Naive B cell (primary cell): Measurements from ENCODE around the gene SYT14. TPM values are rescaled to one million over a fixed set of nuclear protein-coding genes. Genes with fewer than 3 reads are reported as not detected.
A peak's percentile ranks its signal among the peaks of the same experiment; 100 is the strongest.
"Not testable (repeated sequence)": the region's sequence is repeated elsewhere in the genome, so short reads cannot be mapped to it uniquely, and the experiment has no call there.

ENCODE experiments used
- ATAC-seq, 2 donors: fragments of 150-1000 bp; cut with Tn5 transposase; 2 replicates each; pipeline ENCODE4 v1.10.0; 2021; ENCODE audit warnings: low read depth in 2 of 2, mild to moderate bottlenecking in 2 of 2, moderate library complexity in 2 of 2
- DNase-seq: peaks from one replicate; pipeline ENCODE4 v3.0.0; 2022
- H3K27ac Mint-ChIP-seq, 6 donors: one replicate each; pipeline ENCODE4 v1.8.0; 2020 to 2022; ENCODE audit warnings: mild to moderate bottlenecking in 6 of 6, mixed read lengths in 6 of 6, moderate library complexity in 5 of 6, inconsistent platforms in 2 of 6
- H3K27me3 Mint-ChIP-seq, 3 donors: one replicate each; pipeline ENCODE4 v1.8.0; 2021 to 2022; ENCODE audit warnings: mixed read lengths in 3 of 3, mild to moderate bottlenecking in 1 of 3
- H3K36me3 Mint-ChIP-seq, 2 donors: one replicate each; pipeline ENCODE4 v1.8.0; 2020 to 2022; ENCODE audit warnings: mixed read lengths in 2 of 2, inconsistent platforms in 1 of 2, mild to moderate bottlenecking in 1 of 2
- H3K4me1 Mint-ChIP-seq, 3 donors: one replicate each; pipeline ENCODE4 v1.8.0; 2020 to 2022; ENCODE audit warnings: mixed read lengths in 3 of 3, inconsistent platforms in 1 of 3, mild to moderate bottlenecking in 1 of 3, moderate library complexity in 1 of 3
- H3K4me3 Mint-ChIP-seq, 8 donors: one replicate each; pipeline ENCODE4 v1.8.0; 2020 to 2022; ENCODE audit warnings: mild to moderate bottlenecking in 8 of 8, mixed read lengths in 8 of 8, moderate library complexity in 8 of 8, inconsistent platforms in 2 of 8
- H3K9me3 Mint-ChIP-seq, 7 donors: one replicate each; pipeline ENCODE4 v1.8.0; 2020 to 2022; ENCODE audit warnings: mixed read lengths in 7 of 7, mild to moderate bottlenecking in 5 of 7, inconsistent platforms in 2 of 7, moderate library complexity in 1 of 7
- polyA plus RNA-seq, 6 donors: library from polyadenylated mRNA; unstranded; fragments of 300-500 nt; fragmentation: Illumina TruSeq; gene quantifications; one replicate each; pipeline ENCODE4 v1.2.3, GENCODE V29; 2021; ENCODE audit warnings: low read depth in 6 of 6

SYT14 gene
- polyA plus RNA-seq, 6 donors from 2014 or later = not detected

- H3K27ac Mint-ChIP-seq = no peak overlapping the region
- no peaks in the 10 kb centered on the region for H3K4me1 Mint-ChIP-seq
- no peak for ATAC-seq
- no peaks in the 10 kb centered on the region for H3K36me3 Mint-ChIP-seq
- DNase-seq = no peak
- H3K9me3 Mint-ChIP-seq = peaks cover 0 to 1% (median 0%) of the 10 kb centered on the region in 7 donors
- peaks cover 9 to 16% (median 9%) of the 10 kb centered on the region in 3 donors for H3K27me3 Mint-ChIP-seq
- H3K4me3 Mint-ChIP-seq = no peak overlapping the region
These were observed 232.2 kb downstream of the SYT14 start for GRCh38 chr1:210170220-210170619.

GRCh38 chr1:210174133-210174532 lies 236.1 kb downstream of the SYT14 start:
- Mint-ChIP-seq H3K36me3 (no peaks in the 10 kb centered on the region), H3K4me1 (no peaks in the 10 kb centered on the region), H3K4me3 (no peak overlapping the region), H3K27ac (no peak overlapping the region), H3K9me3 (no peaks in the 10 kb centered on the region), H3K27me3 (peaks cover 6 to 20% (median 20%) of the 10 kb centered on the region in 3 donors)
- no peak for DNase-seq
- ATAC-seq = no peak

- ATAC-seq = no peak
- H3K27ac Mint-ChIP-seq = no peak overlapping the region
- peaks cover 0 to 4% (median 0%) of the 10 kb centered on the region in 7 donors for H3K9me3 Mint-ChIP-seq
- no peak for DNase-seq
- H3K4me3 Mint-ChIP-seq = no peak overlapping the region
- no peaks in the 10 kb centered on the region for H3K36me3 Mint-ChIP-seq
- no peaks in the 10 kb centered on the region for H3K4me1 Mint-ChIP-seq
- H3K27me3 Mint-ChIP-seq = peaks cover 9 to 21% (median 11%) of the 10 kb centered on the region in 3 donors
These were observed 247.0 kb downstream of the SYT14 start for GRCh38 chr1:210185063-210185462.

GRCh38 chr1:210187849-210188606 lies 250.0 kb downstream of the SYT14 start:
- not testable (repeated sequence) for H3K27me3 Mint-ChIP-seq, H3K27ac Mint-ChIP-seq, ATAC-seq, H3K9me3 Mint-ChIP-seq, DNase-seq, H3K4me3 Mint-ChIP-seq, H3K4me1 Mint-ChIP-seq, H3K36me3 Mint-ChIP-seq

GRCh38 chr1:210189426-210189825 lies 251.4 kb downstream of the SYT14 start:
- no peak for DNase-seq
- Mint-ChIP-seq H3K27me3 (peaks cover 0 to 5% (median 0%) of the 10 kb centered on the region in 3 donors), H3K36me3 (no peaks in the 10 kb centered on the region), H3K9me3 (peaks cover 0 to 4% (median 0%) of the 10 kb centered on the region in 7 donors), H3K4me3 (no peak overlapping the region), H3K27ac (no peak overlapping the region), H3K4me1 (no peaks in the 10 kb centered on the region)
- ATAC-seq = no peak

- DNase-seq = no peak
- Mint-ChIP-seq H3K9me3 (peaks cover 0 to 10% (median 5%) of the 10 kb centered on the region in 7 donors), H3K4me3 (no peak overlapping the region), H3K27ac (peak overlapping the region in 1 of 6 donors; percentile 71), H3K4me1 (no peaks in the 10 kb centered on the region), H3K27me3 (peaks cover 1 to 4% (median 3%) of the 10 kb centered on the region in 3 donors), H3K36me3 (peaks cover 0 to 5% of the 10 kb centered on the region in 2 donors)
- no peak for ATAC-seq
These were observed 257.7 kb downstream of the SYT14 start for GRCh38 chr1:210195635-210196160.

GRCh38 chr1:210196266-210196665 lies 258.2 kb downstream of the SYT14 start:
- ATAC-seq, H3K4me3 Mint-ChIP-seq, DNase-seq, H3K4me1 Mint-ChIP-seq, H3K36me3 Mint-ChIP-seq, H3K9me3 Mint-ChIP-seq: not testable (repeated sequence)
- Mint-ChIP-seq H3K27me3 (peaks cover 4 to 10% (median 5%) of the 10 kb centered on the region in 3 donors), H3K27ac (peak overlapping the region in 1 of 6 donors; percentile 7)

- DNase-seq (no peak), ATAC-seq (no peak)
- H3K4me3 Mint-ChIP-seq = no peak overlapping the region
- no peak overlapping the region for H3K27ac Mint-ChIP-seq
- peaks cover 0 to 10% (median 5%) of the 10 kb centered on the region in 7 donors for H3K9me3 Mint-ChIP-seq
- H3K36me3 Mint-ChIP-seq = peaks cover 0 to 5% of the 10 kb centered on the region in 2 donors
- peaks cover 9 to 14% (median 10%) of the 10 kb centered on the region in 3 donors for H3K27me3 Mint-ChIP-seq
- H3K4me1 Mint-ChIP-seq = no peaks in the 10 kb centered on the region
These were observed 260.8 kb downstream of the SYT14 start for GRCh38 chr1:210198840-210199239.

- peaks cover 0 to 5% of the 10 kb centered on the region in 2 donors for H3K36me3 Mint-ChIP-seq
- H3K27ac Mint-ChIP-seq = no peak overlapping the region
- H3K4me1 Mint-ChIP-seq = no peaks in the 10 kb centered on the region
- H3K4me3 Mint-ChIP-seq = no peak overlapping the region
- no peak for ATAC-seq
- peaks cover 9 to 16% (median 16%) of the 10 kb centered on the region in 3 donors for H3K27me3 Mint-ChIP-seq
- no peak for DNase-seq
- H3K9me3 Mint-ChIP-seq = peaks cover 0 to 10% (median 5%) of the 10 kb centered on the region in 7 donors
These were observed 262.2 kb downstream of the SYT14 start for GRCh38 chr1:210200124-210200736.

- no peak overlapping the region for H3K27ac Mint-ChIP-seq
- H3K9me3 Mint-ChIP-seq = peaks cover 0 to 13% (median 2%) of the 10 kb centered on the region in 7 donors
- ATAC-seq (no peak), DNase-seq (no peak)
- H3K36me3 Mint-ChIP-seq = no peaks in the 10 kb centered on the region
- H3K27me3 Mint-ChIP-seq = peaks cover 12 to 25% (median 25%) of the 10 kb centered on the region in 3 donors
- H3K4me3 Mint-ChIP-seq = no peak overlapping the region
- peaks cover 0 to 3% (median 0%) of the 10 kb centered on the region in 3 donors for H3K4me1 Mint-ChIP-seq
These were observed 263.7 kb downstream of the SYT14 start for GRCh38 chr1:210201681-210202080.

GRCh38 chr1:210207597-210208450 lies 269.8 kb downstream of the SYT14 start:
- H3K36me3 Mint-ChIP-seq = no peaks in the 10 kb centered on the region
- H3K4me1 Mint-ChIP-seq = peaks cover 0 to 3% (median 0%) of the 10 kb centered on the region in 3 donors
- peaks cover 19 to 34% (median 29%) of the 10 kb centered on the region in 3 donors for H3K27me3 Mint-ChIP-seq
- no peak for DNase-seq
- H3K9me3 Mint-ChIP-seq = peaks cover 2 to 7% (median 4%) of the 10 kb centered on the region in 7 donors
- no peak overlapping the region for H3K4me3 Mint-ChIP-seq
- no peak overlapping the region for H3K27ac Mint-ChIP-seq
- no peak for ATAC-seq

- ATAC-seq (no peak), DNase-seq (no peak)
- Mint-ChIP-seq H3K9me3 (peaks cover 0 to 6% (median 2%) of the 10 kb centered on the region in 7 donors), H3K36me3 (no peaks in the 10 kb centered on the region), H3K4me1 (no peaks in the 10 kb centered on the region), H3K4me3 (no peak overlapping the region), H3K27ac (no peak overlapping the region), H3K27me3 (peaks cover 26 to 33% (median 28%) of the 10 kb centered on the region in 3 donors)
These were observed 275.3 kb downstream of the SYT14 start for GRCh38 chr1:210213335-210213734.
